HEK293 (cell line): Measurements from ENCODE around the gene KCNK1.

Experiments
- CTCF ChIA-PET: fragments of 350-600 bp; formaldehyde crosslinking; extraction: SDS; loops from one replicate; lab custom pipeline; 2021; ENCODE audit warnings: antibody characterized with exemption; lab: Yijun Ruan, JAX
- POLR2A ChIA-PET: fragments of 300-600 bp; formaldehyde crosslinking; extraction: SDS; loops from one replicate; lab custom pipeline; 2020; ENCODE audit warnings: antibody characterized with exemption, inconsistent platforms; lab: Yijun Ruan, JAX
- H3K27ac ChIP-seq: fragments of 200-500 bp; sonication (Bioruptor generic); 2 replicates; pipeline ENCODE4 v1.5.1; 2014; ENCODE audit warnings: low read depth, low read length, control low read depth, inconsistent platforms; ENCODE audit errors: extremely low read depth
- H3K36me3 ChIP-seq, 2 experiments: fragments of 200-500 bp in 1 of 2; sonication (Bioruptor generic) in 1 of 2; 1 replicate in 1 of 2; 2 replicates in 1 of 2; pipeline ENCODE4 v1.5.1; 2014 to 2017; ENCODE audit warnings: inconsistent platforms in 2 of 2, low read length in 2 of 2; ENCODE audit not compliant: control insufficient read depth in 2 of 2, insufficient read depth in 1 of 2
- H3K4me1 ChIP-seq: fragments of 200-500 bp; sonication (Bioruptor generic); 2 replicates; pipeline ENCODE4 v1.5.1; 2014; ENCODE audit warnings: mild to moderate bottlenecking, low read length, inconsistent platforms; ENCODE audit not compliant: control insufficient read depth, insufficient read depth
- H3K4me3 ChIP-seq: 2 replicates; pipeline ENCODE4 v1.5.1; 2011; ENCODE audit warnings: low read depth, mild to moderate bottlenecking, control low read depth, low read length, moderate library complexity
- H3K9me3 ChIP-seq: fragments of 200-500 bp; sonication (Bioruptor generic); 2 replicates; pipeline ENCODE4 v1.5.1; 2014; ENCODE audit warnings: low read depth, low read length, inconsistent platforms; ENCODE audit not compliant: control insufficient read depth, insufficient read depth
- FEZF1 ChIP-seq: fragments of 450-650 bp; formaldehyde crosslinking; IDR thresholded peaks from 2 replicates; pipeline ENCODE4 v1.5.1; 2016; ENCODE audit warnings: missing biosample characterization, missing genetic modification characterization
- GLIS1 ChIP-seq: fragments of 450-650 bp; formaldehyde crosslinking; IDR thresholded peaks from 2 replicates; pipeline ENCODE4 v1.5.1; 2016; ENCODE audit warnings: missing biosample characterization, missing genetic modification characterization
- HOXD13 ChIP-seq: sonication (generic); formaldehyde crosslinking; IDR thresholded peaks from 2 replicates; pipeline ENCODE4 v1.8.0; 2022; ENCODE audit warnings: missing genetic modification reagents, borderline replicate concordance
- MYNN ChIP-seq: fragments of 450-650 bp; formaldehyde crosslinking; IDR thresholded peaks from 2 replicates; pipeline ENCODE4 v1.5.1; 2016; ENCODE audit warnings: missing biosample characterization, missing genetic modification characterization, borderline replicate concordance
- PRDM1 ChIP-seq: fragments of 450-650 bp; formaldehyde crosslinking; IDR thresholded peaks from 2 replicates; pipeline ENCODE4; 2016; ENCODE audit warnings: missing biosample characterization, missing genetic modification characterization
- SETDB1 ChIP-seq: IDR thresholded peaks from one replicate; pipeline ENCODE4 v1.6.1; 2017; ENCODE audit warnings: mild to moderate bottlenecking, low read length, moderate library complexity, mixed read lengths; ENCODE audit not compliant: insufficient read length
- SP3 ChIP-seq: fragments of 450-650 bp; formaldehyde crosslinking; IDR thresholded peaks from 2 replicates; pipeline ENCODE4 v1.5.1; 2016; ENCODE audit warnings: missing biosample characterization, missing genetic modification characterization
- ZNF133 ChIP-seq: fragments of 450-650 bp; formaldehyde crosslinking; IDR thresholded peaks from 2 replicates; pipeline ENCODE4 v1.5.1; 2016; ENCODE audit warnings: missing biosample characterization, missing genetic modification characterization
- ZNF302 ChIP-seq: fragments of 450-650 bp; formaldehyde crosslinking; IDR thresholded peaks from 2 replicates; pipeline ENCODE4 v1.5.1; 2016; ENCODE audit warnings: missing biosample characterization, missing genetic modification characterization, low read depth
- ZNF324 ChIP-seq: fragments of 450-650 bp; formaldehyde crosslinking; IDR thresholded peaks from 2 replicates; pipeline ENCODE4 v1.5.1; 2016; ENCODE audit warnings: missing biosample characterization, missing genetic modification characterization
- ZNF366 ChIP-seq: fragments of 450-650 bp; formaldehyde crosslinking; conservative IDR thresholded peaks from 2 replicates; pipeline ENCODE4 v1.5.1; 2016; ENCODE audit warnings: missing biosample characterization, missing genetic modification characterization
- ZNF37A ChIP-seq: fragments of 450-650 bp; IDR thresholded peaks from 2 replicates; pipeline ENCODE4 v1.5.1; 2018; ENCODE audit warnings: missing biosample characterization, missing genetic modification characterization
- ZNF391 ChIP-seq: fragments of 450-650 bp; formaldehyde crosslinking; IDR thresholded peaks from 2 replicates; pipeline ENCODE4 v1.5.1; 2016; ENCODE audit warnings: low read depth, missing biosample characterization, missing genetic modification characterization, borderline replicate concordance
- ZNF560 ChIP-seq: fragments of 450-650 bp; formaldehyde crosslinking; IDR thresholded peaks from 2 replicates; pipeline ENCODE4 v1.5.1; 2017; ENCODE audit warnings: missing biosample characterization, missing genetic modification characterization, borderline replicate concordance
- ZNF571 ChIP-seq: fragments of 450-650 bp; formaldehyde crosslinking; IDR thresholded peaks from 2 replicates; pipeline ENCODE4 v1.5.0; 2017; ENCODE audit warnings: missing biosample characterization, missing genetic modification characterization
- ZNF623 ChIP-seq: fragments of 450-650 bp; formaldehyde crosslinking; IDR thresholded peaks from 2 replicates; pipeline ENCODE4 v1.5.1; 2016; ENCODE audit warnings: missing biosample characterization, missing genetic modification characterization
- ZNF670 ChIP-seq: fragments of 450-650 bp; formaldehyde crosslinking; IDR thresholded peaks from 2 replicates; pipeline ENCODE4 v1.5.1; 2016; ENCODE audit warnings: missing biosample characterization, missing genetic modification characterization, low read depth
- TF ChIP-seq, protein P1 (sequence below): fragments of 450-650 bp; formaldehyde crosslinking; IDR thresholded peaks from 2 replicates; pipeline ENCODE4 v1.5.1; 2016; ENCODE audit warnings: missing biosample characterization, missing genetic modification characterization
- TF ChIP-seq, protein P2 (sequence below): IDR thresholded peaks from 2 replicates; pipeline ENCODE4 v1.6.1; 2011; ENCODE audit warnings: mild to moderate bottlenecking, low read depth, low read length, borderline replicate concordance
- TF ChIP-seq, protein P3 (sequence below): fragments of 450-650 bp; formaldehyde crosslinking; IDR thresholded peaks from 2 replicates; pipeline ENCODE4 v1.5.1; 2016; ENCODE audit warnings: missing biosample characterization, missing genetic modification characterization
- TF ChIP-seq, protein P4 (sequence below): fragments of 450-650 bp; formaldehyde crosslinking; IDR thresholded peaks from 2 replicates; pipeline ENCODE4 v1.5.1; 2016; ENCODE audit warnings: missing biosample characterization, missing genetic modification characterization
- TF ChIP-seq, protein P5 (sequence below): fragments of 450-650 bp; formaldehyde crosslinking; IDR thresholded peaks from 2 replicates; pipeline ENCODE4 v1.5.1; 2016; ENCODE audit warnings: missing biosample characterization, missing genetic modification characterization
- TF ChIP-seq, protein P6 (sequence below): fragments of 450-650 bp; formaldehyde crosslinking; IDR thresholded peaks from 2 replicates; pipeline ENCODE4 v1.5.1; 2017; ENCODE audit warnings: missing biosample characterization, missing genetic modification characterization

KCNK1 gene

DNA sequence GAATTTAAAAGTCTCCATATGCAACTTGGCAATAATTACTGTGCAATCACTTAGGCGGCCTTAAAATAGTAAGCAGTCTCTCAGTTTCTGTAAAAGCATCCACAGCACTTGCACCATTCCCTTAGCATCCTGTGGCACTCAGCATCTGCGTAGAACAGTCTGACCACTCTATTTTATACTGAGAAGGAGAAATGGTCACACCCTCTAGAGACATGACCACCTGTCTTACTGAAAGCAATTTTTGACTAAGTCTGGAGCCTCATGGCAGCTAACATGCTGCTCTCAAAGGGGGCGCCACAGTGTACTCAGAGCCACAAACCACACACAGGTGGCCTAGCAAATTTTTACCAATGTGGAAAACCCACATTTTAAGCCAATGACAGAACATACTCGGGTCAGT lies 62.0 kb downstream of the KCNK1 start (continued):
- TF ChIP-seq, protein P1, sequence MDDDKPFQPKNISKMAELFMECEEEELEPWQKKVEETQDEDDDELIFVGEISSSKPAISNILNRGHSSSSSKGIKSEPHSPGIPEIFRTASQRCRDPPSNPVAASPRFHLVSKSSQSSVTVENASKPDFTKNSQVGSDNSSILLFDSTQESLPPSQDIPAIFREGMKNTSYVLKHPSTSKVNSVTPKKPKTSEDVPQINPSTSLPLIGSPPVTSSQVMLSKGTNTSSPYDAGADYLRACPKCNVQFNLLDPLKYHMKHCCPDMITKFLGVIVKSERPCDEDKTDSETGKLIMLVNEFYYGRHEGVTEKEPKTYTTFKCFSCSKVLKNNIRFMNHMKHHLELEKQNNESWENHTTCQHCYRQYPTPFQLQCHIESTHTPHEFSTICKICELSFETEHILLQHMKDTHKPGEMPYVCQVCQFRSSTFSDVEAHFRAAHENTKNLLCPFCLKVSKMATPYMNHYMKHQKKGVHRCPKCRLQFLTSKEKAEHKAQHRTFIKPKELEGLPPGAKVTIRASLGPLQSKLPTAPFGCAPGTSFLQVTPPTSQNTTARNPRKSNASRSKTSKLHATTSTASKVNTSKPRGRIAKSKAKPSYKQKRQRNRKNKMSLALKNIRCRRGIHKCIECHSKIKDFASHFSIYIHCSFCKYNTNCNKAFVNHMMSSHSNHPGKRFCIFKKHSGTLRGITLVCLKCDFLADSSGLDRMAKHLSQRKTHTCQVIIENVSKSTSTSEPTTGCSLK (tag by site-specific recombination): no peak
- TF ChIP-seq HOXD13 (no peak), ZNF560 (tag by site-specific recombination) (no peak), SP3 (tag by site-specific recombination) (no peak)
- TF ChIP-seq, protein P2, sequence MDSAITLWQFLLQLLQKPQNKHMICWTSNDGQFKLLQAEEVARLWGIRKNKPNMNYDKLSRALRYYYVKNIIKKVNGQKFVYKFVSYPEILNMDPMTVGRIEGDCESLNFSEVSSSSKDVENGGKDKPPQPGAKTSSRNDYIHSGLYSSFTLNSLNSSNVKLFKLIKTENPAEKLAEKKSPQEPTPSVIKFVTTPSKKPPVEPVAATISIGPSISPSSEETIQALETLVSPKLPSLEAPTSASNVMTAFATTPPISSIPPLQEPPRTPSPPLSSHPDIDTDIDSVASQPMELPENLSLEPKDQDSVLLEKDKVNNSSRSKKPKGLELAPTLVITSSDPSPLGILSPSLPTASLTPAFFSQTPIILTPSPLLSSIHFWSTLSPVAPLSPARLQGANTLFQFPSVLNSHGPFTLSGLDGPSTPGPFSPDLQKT: no peak
- TF ChIP-seq, all 188 proteins: peak for 0

DNA sequence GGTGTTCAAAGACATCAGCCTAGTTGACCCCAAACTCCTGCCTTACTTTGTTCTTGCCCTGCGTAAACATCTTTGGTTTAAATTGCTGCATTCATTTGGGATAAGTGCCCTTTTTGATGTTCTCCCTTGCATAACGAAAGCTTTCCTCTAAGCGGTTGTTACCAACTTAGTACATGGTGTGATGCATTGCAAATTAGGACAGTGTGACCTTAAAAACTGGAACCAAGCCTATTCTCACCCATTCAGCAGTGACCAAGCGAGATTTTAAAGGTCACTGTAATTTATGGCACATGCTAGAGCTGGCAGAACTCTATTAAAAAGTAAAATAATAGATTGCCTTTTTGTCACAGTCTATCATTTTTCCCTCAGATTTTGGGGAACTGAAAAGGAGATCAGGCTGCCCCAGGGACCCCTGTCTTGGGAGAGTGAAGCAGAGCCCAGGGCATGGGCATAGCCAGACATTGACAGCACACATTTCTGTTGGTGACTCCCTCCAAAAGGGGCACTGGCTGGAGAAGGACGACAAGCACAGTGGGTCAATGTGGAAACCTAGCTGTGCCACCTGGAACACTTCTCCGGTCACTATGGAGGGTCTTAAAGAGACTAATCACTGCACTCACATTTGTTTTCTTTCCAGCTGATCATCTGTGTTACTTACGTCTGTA lies 63.9 kb downstream of the KCNK1 start:
- H3K36me3 ChIP-seq: no peaks in the 10 kb centered on the region
- POLR2A ChIA-PET: no interaction called here
- no peak overlapping the region for H3K27ac ChIP-seq
- CTCF ChIA-PET: interaction anchor here (1.8 kb wide), 1 partner anchor 19 kb away, joined by 3 read pairs; no protein-coding TSS in a partner anchor
- peaks cover 8% of the 10 kb centered on the region for H3K4me1 ChIP-seq
- no peaks in the 10 kb centered on the region for H3K9me3 ChIP-seq
- H3K4me3 ChIP-seq: no peak overlapping the region
- TF ChIP-seq ZNF571 (tag by site-specific recombination): no peak
- TF ChIP-seq PRDM1 (tag by site-specific recombination): no peak
- no peak for TF ChIP-seq ZNF324 (tag by site-specific recombination)
- TF ChIP-seq ZNF670 (tag by site-specific recombination): no peak
- TF ChIP-seq, protein P3, sequence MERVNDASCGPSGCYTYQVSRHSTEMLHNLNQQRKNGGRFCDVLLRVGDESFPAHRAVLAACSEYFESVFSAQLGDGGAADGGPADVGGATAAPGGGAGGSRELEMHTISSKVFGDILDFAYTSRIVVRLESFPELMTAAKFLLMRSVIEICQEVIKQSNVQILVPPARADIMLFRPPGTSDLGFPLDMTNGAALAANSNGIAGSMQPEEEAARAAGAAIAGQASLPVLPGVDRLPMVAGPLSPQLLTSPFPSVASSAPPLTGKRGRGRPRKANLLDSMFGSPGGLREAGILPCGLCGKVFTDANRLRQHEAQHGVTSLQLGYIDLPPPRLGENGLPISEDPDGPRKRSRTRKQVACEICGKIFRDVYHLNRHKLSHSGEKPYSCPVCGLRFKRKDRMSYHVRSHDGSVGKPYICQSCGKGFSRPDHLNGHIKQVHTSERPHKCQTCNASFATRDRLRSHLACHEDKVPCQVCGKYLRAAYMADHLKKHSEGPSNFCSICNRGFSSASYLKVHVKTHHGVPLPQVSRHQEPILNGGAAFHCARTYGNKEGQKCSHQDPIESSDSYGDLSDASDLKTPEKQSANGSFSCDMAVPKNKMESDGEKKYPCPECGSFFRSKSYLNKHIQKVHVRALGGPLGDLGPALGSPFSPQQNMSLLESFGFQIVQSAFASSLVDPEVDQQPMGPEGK (tag by site-specific recombination): no peak
- TF ChIP-seq, protein P4, sequence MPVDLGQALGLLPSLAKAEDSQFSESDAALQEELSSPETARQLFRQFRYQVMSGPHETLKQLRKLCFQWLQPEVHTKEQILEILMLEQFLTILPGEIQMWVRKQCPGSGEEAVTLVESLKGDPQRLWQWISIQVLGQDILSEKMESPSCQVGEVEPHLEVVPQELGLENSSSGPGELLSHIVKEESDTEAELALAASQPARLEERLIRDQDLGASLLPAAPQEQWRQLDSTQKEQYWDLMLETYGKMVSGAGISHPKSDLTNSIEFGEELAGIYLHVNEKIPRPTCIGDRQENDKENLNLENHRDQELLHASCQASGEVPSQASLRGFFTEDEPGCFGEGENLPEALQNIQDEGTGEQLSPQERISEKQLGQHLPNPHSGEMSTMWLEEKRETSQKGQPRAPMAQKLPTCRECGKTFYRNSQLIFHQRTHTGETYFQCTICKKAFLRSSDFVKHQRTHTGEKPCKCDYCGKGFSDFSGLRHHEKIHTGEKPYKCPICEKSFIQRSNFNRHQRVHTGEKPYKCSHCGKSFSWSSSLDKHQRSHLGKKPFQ (tag by site-specific recombination): peak; percentile 55
- TF ChIP-seq, protein P5, sequence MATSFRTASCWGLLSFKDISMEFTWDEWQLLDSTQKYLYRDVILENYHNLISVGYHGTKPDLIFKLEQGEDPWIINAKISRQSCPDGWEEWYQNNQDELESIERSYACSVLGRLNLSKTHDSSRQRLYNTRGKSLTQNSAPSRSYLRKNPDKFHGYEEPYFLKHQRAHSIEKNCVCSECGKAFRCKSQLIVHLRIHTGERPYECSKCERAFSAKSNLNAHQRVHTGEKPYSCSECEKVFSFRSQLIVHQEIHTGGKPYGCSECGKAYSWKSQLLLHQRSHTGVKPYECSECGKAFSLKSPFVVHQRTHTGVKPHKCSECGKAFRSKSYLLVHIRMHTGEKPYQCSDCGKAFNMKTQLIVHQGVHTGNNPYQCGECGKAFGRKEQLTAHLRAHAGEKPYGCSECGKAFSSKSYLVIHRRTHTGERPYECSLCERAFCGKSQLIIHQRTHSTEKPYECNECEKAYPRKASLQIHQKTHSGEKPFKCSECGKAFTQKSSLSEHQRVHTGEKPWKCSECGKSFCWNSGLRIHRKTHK (tag by site-specific recombination): no peak

DNA sequence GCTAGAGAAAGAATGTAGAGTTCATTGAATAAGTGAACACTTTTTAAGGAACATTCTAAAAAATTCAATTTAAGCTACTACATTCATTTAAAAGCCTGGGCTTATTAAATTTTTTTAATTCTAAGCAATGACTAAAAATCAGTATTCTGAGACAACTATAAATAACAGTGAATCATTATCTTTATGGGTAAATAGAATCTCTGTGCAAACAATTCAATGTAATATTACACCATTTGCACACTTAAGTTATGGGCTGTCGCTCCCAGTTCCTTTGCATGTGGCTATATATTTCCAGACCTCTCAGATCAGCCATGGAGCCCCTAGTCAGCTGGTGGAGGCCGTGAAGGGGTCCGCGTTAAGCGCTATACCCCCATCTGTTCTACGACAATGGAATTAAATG lies 65.1 kb downstream of the KCNK1 start:
- no peaks in the 10 kb centered on the region for H3K36me3 ChIP-seq
- no peak overlapping the region for H3K4me3 ChIP-seq
- H3K4me1 ChIP-seq: peaks cover 8% of the 10 kb centered on the region
- H3K9me3 ChIP-seq: no peaks in the 10 kb centered on the region
- TF ChIP-seq ZNF366 (tag by site-specific recombination) (no peak), ZNF391 (tag by site-specific recombination) (no peak), ZNF133 (tag by site-specific recombination) (no peak), MYNN (tag by site-specific recombination) (no peak), ZNF37A (tag by site-specific recombination) (no peak), FEZF1 (tag by site-specific recombination) (peak; percentile 11; the same call in 1 of the 2 replicates), SETDB1 (no peak), GLIS1 (tag by site-specific recombination) (peak; percentile 34; the same call in 1 of the 2 replicates), ZNF670 (tag by site-specific recombination) (no peak), ZNF302 (tag by site-specific recombination) (no peak), ZNF623 (no peak)
- TF ChIP-seq, protein P6, sequence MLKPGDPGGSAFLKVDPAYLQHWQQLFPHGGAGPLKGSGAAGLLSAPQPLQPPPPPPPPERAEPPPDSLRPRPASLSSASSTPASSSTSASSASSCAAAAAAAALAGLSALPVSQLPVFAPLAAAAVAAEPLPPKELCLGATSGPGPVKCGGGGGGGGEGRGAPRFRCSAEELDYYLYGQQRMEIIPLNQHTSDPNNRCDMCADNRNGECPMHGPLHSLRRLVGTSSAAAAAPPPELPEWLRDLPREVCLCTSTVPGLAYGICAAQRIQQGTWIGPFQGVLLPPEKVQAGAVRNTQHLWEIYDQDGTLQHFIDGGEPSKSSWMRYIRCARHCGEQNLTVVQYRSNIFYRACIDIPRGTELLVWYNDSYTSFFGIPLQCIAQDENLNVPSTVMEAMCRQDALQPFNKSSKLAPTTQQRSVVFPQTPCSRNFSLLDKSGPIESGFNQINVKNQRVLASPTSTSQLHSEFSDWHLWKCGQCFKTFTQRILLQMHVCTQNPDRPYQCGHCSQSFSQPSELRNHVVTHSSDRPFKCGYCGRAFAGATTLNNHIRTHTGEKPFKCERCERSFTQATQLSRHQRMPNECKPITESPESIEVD (tag by site-specific recombination): peak; percentile 74
- TF ChIP-seq, all 188 proteins: peak for 3
- POLR2A ChIA-PET: no interaction called here
- H3K27ac ChIP-seq: no peak overlapping the region
- CTCF ChIA-PET: interaction anchor here (0.7 to 1.1 kb wide), 4 partner anchors 11 to 387 kb away, joined by 3 to 5 read pairs (median 4); no protein-coding TSS in a partner anchor
